GM18909 (cell line): ENCODE measurements around the gene RNF14.
"Not testable (repeated sequence)": the region's sequence is repeated elsewhere in the genome, so short reads cannot be mapped to it uniquely, and the experiment has no call there.

Source experiments
- ATAC-seq: cut with Tn5 transposase; IDR thresholded peaks from one replicate; pipeline ENCODE4 v1.9.1; 2021; ENCODE audit warnings: mild to moderate bottlenecking; ENCODE audit not compliant: unreplicated experiment, poor library complexity

RNF14 gene

DNA sequence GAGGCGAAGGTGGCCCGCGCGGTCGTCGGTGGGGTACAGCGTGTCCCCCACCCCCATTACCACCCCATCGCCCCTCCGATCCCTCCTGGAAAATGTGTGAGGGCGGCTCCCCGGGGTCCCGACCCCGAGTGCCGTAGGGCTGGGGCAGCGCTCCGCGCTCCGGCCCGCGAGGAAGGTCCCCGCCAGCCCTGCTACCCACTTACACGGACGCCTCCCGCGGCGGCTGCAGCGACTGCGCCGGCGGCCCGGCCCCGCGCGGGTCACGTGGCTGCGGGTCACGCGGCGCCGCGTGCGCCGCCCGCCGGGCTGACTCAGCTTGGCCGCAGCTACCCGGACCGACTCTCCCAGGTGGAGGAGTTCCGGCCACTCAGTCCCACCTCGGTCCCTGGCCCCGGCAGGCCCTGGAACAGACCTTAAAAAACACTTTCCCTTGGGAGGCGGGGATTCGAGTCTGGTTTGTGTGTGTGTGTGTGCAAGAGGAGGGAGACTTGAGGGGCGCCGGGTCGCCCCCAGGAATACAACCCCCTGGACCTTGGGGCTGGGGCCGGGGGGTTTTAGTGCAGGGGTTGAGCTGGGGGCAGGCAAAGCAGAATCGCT lies 44.0 kb downstream of the RNF14 start, which contains the start of gene GNPDA1:
Gene GNPDA1 (minus strand): TSS at position 236 of the 597 bp plus-strand sequence. CDS start 992 bp downstream, outside the sequence.
- peak; percentile 67 for ATAC-seq

DNA sequence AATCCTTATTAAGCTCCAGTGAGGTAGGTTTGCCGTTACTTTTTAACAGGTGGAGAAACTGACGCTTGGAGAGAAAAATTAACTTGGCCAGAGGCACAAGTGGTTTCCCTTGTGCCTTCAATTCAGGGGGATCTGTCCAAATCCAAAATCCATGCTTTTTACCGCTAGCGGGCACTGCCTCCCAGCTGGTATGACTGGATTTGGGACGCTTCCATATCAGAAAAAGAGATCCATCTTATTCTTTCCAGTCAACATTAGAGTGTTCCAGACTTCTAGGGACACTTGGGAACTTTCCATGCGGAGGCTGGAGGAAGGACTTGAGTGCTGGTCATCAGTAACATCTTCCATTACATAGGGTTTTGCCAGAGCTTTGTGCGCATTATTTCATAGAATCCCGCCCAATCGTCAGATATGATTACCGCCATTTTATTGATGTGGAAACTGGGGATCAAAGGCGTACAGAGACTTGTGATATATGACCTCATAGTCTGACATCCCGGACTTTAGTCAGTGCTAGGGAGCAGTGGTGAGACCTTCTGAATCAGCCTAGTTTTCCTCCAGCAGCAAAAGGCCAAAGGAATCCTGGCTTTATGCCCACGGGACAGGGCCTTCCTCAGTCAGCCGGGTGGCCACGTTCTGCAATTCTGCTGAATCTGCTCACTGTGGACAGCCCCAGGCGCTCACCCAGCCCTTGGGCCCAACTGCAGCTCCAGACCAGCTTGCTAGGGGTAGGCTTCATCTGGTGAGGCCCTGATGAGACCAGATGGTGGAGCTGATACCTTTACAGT lies 45.0 kb downstream of the RNF14 start:
- ATAC-seq: no peak

GRCh38 chr5:142014911-142015584 lies 46.1 kb downstream of the RNF14 start:
- ATAC-seq: no peak

GRCh38 chr5:142015781-142016533 lies 47.1 kb downstream of the RNF14 start:
- ATAC-seq: peak; percentile 42

DNA sequence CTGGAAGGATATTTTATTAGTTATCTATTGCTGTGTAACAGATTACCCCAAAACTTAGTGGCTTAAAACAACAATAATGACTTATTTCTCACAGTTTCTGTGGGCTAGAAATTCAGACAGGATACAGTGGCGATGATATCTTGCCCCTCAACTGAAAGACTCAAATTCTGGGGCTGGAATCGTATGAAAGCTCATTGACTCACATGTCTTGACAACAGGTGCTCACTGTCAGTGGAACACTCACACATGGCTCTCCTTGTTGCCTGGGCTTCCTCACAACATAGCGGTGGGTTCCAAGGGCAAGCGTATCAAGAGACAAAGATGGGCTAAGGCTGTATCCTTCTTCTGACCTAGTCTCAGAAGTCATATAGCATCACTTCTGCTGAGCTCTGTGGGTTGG lies 47.7 kb downstream of the RNF14 start:
- peak; percentile 44 for ATAC-seq

- ATAC-seq: peak; percentile 56
Measured at GRCh38 chr5:142017832-142018427, 49.0 kb downstream of the RNF14 start.

DNA sequence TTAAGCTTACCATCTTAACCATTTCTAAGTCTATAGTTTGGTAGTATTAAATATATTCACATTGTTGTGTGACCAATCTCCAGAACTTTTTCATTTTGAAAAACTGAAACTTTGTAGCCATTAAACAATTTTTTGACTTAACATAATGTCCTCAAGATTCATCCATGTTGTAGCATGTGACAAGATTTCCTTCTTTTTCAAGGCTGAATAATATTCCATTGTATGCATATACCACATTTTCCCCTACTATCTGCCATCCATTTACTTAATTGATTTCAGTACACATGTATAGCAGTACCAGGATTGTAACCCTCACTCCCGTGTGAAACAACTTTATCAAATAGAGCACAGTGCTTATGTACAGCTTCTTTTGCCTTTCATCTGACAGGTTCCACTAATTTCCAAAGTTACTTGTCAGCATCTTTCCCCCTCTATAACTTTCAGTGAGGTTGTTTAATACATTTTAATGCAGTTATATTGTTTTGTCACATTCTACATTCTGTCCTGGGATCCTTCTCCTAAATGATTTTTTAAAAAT lies 51.3 kb downstream of the RNF14 start:
- ATAC-seq: no peak

DNA sequence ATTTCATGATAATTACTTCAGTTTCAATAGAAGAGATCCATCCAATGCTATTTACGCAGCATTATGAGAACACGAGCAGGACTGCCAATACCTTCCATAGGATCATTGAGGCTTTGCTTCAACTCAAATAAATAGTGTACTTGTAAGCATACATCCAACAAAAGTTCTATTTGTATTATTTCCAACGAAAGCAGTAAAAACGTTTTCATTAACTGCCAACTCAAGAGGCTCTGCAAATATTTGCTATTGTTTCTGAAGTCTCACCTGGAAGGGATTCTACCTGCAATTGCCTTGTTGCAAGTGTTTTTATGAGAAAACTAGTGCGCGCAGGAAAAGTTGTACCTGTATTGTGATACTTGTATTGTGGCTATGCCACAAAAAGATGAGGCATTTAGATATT lies 54.9 kb downstream of the RNF14 start:
- ATAC-seq: no peak

GRCh38 chr5:142024771-142025304 lies 55.9 kb downstream of the RNF14 start:
- peak; percentile 100 for ATAC-seq

DNA sequence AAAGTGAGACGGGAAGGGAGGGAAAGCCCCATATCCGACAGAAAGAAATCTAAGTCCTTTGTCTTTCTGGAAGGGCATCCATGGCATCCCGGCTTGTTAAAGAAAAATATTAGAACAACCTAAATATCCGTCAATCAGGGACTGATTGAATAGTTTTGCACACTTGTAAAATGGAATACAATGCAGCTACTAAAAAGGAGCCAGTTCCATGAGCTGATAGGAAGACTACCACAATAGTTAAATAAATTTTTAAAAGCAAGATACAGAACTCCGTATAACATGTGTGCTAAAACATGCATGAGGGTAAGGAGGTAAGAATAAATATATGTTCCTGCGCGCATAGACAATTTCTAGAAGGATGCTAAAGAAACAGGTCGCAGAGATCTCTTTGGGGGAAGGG lies 56.7 kb downstream of the RNF14 start:
- no peak for ATAC-seq

GRCh38 chr5:142032150-142032549 lies 63.2 kb downstream of the RNF14 start:
- no peak for ATAC-seq

GRCh38 chr5:142032747-142033631 lies 64.1 kb downstream of the RNF14 start:
- ATAC-seq: no peak

DNA sequence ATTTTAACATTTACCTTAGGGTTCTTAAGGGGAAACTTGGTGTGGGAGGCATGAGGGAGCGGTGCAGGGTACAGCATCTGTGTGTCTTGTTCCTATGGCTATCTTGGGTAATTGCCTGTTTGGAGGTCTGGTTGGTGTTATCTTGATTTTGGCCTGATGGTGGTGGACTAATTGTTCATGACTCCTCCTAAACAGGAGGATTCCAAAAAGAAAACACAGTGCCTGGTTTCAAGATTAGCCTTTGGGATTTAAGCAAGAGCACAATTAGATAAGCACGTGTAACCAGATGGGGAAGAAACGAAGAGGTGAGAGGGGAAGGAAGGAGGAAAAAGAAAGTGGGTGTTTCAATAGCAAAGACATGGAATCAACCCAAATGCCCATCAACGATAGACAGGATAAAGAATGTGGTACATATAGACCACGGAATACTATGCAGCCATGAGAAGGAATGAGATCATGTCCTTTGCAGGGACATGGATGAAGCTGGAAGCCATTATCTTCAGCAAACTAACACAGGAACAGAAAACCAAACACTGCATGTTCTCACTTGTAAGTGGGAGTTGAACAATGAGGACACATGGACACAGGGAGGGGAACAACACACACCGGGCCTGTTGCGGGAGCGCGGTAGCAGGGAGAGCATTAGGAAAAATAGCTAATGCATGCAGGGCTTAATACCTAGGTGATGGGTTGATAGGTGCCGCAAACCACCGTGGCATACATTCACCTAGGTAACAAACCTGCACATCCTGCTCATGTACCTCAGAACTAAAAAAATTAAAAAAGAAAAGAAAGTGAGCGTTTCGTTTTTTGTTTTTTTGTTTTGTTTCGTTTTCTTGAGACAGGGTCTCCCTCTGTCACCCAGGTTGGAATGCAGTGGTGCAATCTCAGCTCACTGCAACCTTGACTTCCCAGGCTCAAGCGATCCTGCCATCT lies 65.0 kb downstream of the RNF14 start:
- ATAC-seq: not testable (repeated sequence)

DNA sequence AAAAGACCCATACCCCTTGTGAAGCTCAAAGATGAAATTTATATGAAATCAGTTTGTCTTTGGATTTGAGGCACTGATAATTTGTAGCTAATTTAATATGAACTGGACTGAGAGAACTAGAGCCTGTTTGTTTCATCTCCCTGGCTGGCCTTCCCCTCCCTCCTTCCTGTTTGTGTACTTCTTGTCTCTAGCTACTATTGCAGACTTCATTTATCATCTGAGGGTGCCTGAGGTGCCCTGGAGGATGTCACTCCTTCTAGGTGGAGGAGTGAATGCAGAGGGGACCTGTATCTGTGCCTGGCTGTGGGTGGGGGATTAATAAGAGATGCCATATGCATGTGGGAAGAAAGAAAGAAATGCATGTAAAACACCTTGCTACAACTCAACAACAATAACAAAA lies 66.1 kb downstream of the RNF14 start:
- no peak for ATAC-seq

- ATAC-seq: no peak
Measured at GRCh38 chr5:142036918-142037317, 68.0 kb downstream of the RNF14 start.

GRCh38 chr5:142037599-142037998 lies 68.7 kb downstream of the RNF14 start:
- not testable (repeated sequence) for ATAC-seq

GRCh38 chr5:142038735-142039134 lies 69.8 kb downstream of the RNF14 start:
- no peak for ATAC-seq
